Mesenteric fat pad (tissue), 1 donor: ENCODE data around the gene TET3. TPM values are rescaled to one million over a fixed set of nuclear protein-coding genes. Genes with fewer than 3 reads are reported as not detected.

Source experiments
- DNase-seq: peaks from one replicate; pipeline ENCODE4 v3.0.0-alpha.2; 2020; ENCODE audit warnings: low spot score
- total RNA-seq: library from RNA; stranded (reverse); fragmentation: NEBNext Ultra II Directional; extraction: Animal tissue kit (Norgen Biotek cat#: 25700); gene quantifications from one replicate; pipeline ENCODE4 v1.2.1, GENCODE V29; 2021
- donor health status: DM: yes; HTN: yes; CAD: no.

TET3 gene
- total RNA-seq, 1 donor from 2014 or later = 12.0 TPM

DNA sequence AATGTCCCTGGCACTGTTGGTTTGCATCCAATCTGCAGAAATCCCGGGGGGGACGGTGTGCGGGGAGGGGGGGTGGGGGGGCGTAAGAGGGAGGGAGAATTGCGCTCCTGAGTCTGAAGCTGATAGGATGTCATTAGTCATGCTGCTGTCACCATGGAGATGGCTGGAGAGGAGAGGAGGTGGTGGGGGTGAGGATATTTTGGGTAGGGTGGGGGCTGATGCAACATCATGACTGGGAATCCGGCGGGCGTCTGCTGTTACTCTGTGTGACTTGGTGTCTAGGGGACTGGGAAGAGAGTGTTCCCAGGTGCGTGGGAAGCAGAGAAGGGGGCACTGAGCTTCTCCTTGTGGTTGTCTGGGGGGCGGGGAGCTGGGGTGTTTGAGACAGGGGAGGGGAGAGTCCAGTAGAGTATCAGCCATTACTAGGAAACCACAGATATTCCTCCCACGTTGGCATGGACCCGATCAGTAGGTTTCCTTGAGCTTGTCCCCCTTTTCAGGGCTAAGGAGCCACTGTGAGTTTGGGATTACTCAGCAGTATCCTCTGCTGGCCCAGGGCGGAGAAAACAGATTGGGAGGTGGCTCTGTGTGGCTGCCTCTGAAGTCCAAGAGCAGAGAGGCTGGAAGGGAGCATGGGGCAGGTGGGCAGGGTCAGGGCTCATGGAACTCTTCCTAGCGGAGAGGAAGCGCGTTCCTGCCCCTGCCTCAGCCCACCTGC lies 18.9 kb downstream of the TET3 start:
- peak; percentile 73 for DNase-seq

GRCh38 chr2:74004212-74005182 lies 19.8 kb downstream of the TET3 start:
- DNase-seq = peak; percentile 74

GRCh38 chr2:74005786-74006185 lies 21.1 kb downstream of the TET3 start:
- DNase-seq = peak; percentile 62

DNA sequence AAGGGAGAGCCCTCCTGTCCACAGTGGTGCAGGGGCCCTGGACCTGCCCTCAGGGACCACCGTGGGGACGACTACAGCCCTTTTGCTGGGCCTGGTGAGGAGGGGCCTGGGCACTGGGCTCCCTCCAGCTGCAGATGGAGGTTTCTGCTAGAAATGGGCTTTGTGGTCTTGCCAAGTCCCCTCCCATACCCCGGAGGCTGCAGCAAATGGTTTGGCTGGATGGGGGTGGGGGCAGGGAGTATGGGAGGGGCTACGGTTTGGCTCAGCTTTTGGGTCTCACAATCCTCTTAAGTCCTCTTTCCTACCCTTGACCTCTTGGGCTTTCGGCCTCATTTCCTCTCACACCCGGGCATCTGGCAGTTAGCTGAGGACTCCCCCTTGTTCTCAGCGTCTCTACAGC lies 21.7 kb downstream of the TET3 start:
- peak; percentile 62 for DNase-seq

- DNase-seq = no peak
Observed at GRCh38 chr2:74007121-74007520, 22.4 kb downstream of the TET3 start.

DNA sequence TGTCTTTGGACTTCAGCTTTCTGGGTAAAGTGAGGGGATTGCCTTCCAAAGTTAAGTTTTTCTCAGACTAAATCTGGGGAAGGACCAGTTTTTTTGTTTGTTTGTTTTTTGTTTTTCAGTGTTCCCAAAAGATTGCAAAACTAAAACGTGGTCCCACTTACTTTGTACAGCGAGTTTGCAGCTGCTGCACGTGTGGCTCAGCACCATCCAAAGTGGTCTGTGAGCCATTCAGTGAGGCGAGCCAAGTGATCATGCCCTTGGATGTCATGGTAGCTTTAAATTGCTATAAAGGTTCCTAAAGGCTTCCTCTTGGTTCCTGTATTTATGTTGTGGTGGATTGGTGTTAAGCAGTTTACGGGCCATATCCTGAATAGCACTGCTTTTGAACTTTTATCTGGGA lies 23.0 kb downstream of the TET3 start:
- DNase-seq = no peak

GRCh38 chr2:74008761-74009395 lies 24.2 kb downstream of the TET3 start:
- DNase-seq = peak; percentile 30

DNA sequence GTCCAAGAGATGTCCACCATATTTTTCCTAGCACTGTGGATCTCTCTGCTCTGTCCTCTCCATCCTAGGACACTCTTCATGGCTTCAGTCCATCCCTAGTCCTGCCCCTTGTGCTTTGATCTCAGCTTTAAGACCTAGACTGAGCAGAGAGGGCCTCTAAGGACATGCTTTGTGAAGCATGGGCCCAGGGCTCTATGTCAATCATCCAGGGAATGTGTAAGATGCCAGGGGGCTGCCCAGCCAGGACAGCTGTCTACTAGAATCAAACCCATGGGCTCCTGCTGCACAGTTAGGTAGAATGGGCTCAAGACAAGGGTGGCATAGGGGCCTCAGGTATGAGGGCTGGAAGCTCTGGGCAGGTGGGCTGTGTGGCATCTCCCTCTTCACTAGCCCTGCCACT lies 24.9 kb downstream of the TET3 start:
- DNase-seq = no peak

DNA sequence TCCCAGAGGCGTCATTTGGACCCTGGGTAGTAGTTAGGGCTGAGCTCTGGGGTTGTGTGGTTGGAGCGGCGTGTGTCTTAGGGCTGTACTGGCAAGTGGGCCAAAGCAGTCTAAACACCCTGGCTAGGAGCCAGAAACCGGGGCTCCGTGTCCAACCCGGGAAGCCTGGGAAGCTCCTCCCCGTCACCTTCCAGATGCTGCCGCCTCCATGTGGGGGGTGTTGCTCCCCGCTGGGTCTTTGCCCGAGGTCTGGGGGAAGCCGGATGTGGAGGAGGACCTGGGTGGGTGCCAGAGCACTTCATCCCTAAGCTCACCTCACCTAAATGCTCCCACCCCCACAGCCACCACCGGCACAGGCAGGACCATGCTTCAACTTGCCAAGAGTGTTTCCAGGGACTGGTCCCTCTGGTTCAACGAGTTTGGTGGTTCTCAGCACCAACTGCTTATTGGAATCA lies 25.4 kb downstream of the TET3 start:
- DNase-seq = no peak

GRCh38 chr2:74011246-74011645 lies 26.5 kb downstream of the TET3 start:
- no peak for DNase-seq

GRCh38 chr2:74014813-74015212 lies 30.1 kb downstream of the TET3 start:
- DNase-seq = no peak

DNA sequence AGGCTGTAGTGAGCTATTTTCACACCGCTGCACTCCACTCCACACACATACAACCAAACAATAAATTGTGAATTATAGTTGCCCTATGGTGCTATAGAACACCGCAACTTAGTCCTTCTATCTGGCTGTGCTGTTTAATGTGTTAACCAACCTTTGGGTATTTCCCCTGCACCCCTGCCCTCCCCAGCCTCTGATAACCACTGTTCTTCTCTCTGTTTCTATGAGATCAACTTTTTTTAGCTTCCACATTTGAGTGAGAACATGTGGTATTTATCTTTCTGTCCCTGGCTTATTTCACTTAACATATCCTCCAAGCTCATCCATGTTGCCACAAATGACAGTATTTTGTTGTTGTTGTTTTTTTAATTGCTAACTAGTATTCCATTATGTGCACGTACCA lies 32.5 kb downstream of the TET3 start:
- DNase-seq = no peak

DNA sequence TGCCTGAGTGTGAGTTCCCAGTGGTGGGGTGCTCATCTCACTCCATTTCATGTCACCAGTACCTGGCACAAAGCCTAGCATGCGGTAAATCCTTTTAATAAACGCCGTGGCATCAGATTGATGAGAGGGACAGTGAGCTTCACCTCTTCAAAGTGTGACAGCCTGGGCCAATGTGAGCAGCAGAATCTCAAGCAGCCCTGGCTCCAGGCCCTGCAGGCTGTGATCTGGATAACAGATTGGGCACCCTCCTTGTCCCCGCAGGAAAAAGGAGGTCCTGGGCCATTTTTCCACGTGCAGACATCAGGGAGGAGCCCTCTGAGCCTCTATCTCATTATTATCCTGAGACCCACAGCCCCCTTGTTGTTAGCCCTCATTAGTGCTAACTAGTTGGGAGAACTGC lies 34.8 kb downstream of the TET3 start:
- no peak for DNase-seq

- DNase-seq = no peak
Observed at GRCh38 chr2:74020702-74021406, 36.1 kb downstream of the TET3 start.

- no peak for DNase-seq
Observed at GRCh38 chr2:74021407-74021755, 36.7 kb downstream of the TET3 start.

DNA sequence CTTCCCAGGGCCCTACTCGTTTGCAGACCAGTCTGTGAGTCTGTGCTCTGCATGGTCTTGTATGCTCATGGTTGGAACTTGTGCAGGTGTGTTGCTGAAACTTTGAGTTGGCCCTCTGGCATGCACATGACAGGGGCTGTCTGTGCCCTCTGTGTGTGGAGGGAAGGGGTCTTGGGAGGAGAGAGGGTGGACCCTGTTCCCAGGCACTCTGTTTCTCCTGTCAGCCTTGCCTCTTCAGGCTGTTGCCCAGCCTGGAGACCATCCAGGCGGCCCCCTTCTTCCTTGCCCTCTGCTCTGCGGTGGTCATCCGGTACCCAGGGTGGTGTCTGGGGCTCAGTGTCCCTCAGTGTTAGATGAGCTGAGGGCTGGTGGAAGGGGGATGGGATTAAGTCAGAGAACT lies 39.5 kb downstream of the TET3 start:
- no peak for DNase-seq

DNA sequence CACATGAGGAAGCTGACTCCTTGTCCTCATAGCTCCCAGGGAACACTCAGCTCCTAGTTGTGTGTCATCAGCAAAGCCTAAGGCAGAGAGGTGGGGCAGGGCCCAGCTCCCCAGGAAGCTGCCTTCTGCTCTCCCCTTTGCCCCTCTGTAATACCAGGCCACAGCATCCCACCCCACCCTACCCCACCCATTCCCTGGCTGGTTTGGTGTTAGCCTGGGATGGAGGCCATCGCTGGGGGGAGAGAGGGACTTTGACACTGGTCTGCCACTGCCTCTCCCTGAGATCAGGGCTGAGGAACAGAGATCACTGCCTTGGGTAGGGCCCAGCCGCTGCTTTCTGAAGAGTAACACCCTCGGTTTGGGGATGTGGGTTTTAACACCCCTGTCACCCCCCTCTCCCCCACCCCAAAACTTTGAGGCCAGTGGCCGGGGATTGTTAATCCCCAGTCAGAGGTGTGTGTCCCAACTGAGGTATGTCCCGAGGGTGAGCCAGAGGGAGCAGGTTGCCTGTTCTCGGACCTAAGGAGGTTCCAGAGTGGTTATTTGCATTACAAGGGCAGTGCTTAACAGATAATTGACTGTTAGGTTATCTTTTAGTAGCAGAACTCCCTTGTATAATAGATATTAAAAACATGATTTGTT lies 41.4 kb downstream of the TET3 start:
- DNase-seq = no peak

- no peak for DNase-seq
Observed at GRCh38 chr2:74026687-74027241, 42.1 kb downstream of the TET3 start.

GRCh38 chr2:74027496-74027895 lies 42.8 kb downstream of the TET3 start:
- no peak for DNase-seq

DNA sequence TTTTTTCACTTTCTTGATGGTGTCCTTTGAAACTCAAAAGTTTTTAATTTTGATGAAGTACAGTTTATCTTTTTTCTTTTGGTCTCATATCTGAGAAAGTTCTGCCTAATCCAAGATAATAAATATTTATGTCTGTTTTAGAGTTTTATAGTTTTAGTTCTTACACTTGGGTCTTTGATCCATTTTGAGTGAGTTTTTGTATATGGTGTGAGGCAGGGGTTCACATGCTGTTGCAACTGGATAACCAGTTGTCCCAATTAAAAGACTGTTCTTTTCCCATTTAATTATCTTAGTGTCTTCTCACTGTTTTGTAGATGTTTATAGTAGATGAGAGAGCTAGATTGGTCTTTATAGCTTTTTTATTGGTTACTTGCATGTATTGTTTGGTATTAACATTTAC lies 43.6 kb downstream of the TET3 start:
- no peak for DNase-seq

DNA sequence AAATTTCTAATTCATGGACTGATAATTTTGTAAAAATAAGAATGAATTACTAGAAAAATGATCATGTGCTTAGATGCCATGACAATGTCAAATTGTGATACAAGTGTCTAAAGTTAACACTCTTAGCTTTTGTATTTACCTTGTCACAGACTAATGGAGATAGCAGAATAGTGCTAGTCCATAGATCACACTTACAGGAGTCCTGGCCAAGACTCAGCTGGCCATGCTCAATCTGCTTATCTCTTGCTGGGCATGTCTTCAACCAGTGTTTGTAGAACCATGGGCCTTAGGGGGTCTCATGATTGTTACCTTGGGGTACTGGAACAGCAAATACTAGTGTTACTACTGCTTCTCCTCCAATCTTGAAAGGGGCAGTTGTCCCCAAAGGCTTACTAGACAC lies 44.0 kb downstream of the TET3 start:
- no peak for DNase-seq
